ENCODE results near the gene ADTRP.

The ADTRP gene

DNA sequence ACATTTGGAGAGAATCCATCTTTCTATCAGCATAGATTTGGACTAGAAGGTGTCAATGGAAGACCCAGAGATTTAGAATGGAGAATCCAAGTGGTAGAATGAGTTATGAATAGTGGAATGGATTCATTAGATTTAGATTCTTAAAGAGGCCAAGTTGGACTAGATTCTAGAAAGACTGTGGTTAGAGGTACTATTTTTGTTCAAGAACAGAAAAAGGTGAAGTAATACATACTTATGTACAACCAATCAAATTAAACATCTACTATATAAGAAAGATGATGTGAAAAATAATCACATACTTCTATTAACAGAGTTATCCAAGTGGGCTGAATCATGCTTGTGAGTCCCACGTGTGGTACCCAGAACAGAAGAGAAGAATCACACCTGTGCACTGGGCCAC is 33.8 kb upstream of the ADTRP start:
- Histone ChIP-seq H3K9me3 (ENCODE audit: control insufficient read depth, insufficient read depth, low read depth, low read length) (no peaks in the 10 kb centered on the region), H3K4me3 (ENCODE audit: low read depth, low read length) (no peak overlapping the region), H3K4me1 (ENCODE audit: control insufficient read depth, insufficient read depth, low read length) (no peaks in the 10 kb centered on the region), H3K36me3 (ENCODE audit: control insufficient read depth in 2 of 2, insufficient read depth in 1 of 2, low read length in 2 of 2) (no peaks in the 10 kb centered on the region), H3K27ac (ENCODE audit: extremely low read depth, low read depth, low read length) (no peak overlapping the region)
- no peak for TF ChIP-seq ZNF354C (tag by site-specific recombination; IDR thresholded peaks at IDR 0.05; ENCODE audit: borderline replicate concordance, low read depth)
- no peak for TF ChIP-seq ZSCAN30 (tag by site-specific recombination; IDR thresholded peaks at IDR 0.05)
- no peak for TF ChIP-seq ZNF433 (tag by site-specific recombination; IDR thresholded peaks at IDR 0.05; ENCODE audit: low read depth)
- TF ChIP-seq, protein P1, sequence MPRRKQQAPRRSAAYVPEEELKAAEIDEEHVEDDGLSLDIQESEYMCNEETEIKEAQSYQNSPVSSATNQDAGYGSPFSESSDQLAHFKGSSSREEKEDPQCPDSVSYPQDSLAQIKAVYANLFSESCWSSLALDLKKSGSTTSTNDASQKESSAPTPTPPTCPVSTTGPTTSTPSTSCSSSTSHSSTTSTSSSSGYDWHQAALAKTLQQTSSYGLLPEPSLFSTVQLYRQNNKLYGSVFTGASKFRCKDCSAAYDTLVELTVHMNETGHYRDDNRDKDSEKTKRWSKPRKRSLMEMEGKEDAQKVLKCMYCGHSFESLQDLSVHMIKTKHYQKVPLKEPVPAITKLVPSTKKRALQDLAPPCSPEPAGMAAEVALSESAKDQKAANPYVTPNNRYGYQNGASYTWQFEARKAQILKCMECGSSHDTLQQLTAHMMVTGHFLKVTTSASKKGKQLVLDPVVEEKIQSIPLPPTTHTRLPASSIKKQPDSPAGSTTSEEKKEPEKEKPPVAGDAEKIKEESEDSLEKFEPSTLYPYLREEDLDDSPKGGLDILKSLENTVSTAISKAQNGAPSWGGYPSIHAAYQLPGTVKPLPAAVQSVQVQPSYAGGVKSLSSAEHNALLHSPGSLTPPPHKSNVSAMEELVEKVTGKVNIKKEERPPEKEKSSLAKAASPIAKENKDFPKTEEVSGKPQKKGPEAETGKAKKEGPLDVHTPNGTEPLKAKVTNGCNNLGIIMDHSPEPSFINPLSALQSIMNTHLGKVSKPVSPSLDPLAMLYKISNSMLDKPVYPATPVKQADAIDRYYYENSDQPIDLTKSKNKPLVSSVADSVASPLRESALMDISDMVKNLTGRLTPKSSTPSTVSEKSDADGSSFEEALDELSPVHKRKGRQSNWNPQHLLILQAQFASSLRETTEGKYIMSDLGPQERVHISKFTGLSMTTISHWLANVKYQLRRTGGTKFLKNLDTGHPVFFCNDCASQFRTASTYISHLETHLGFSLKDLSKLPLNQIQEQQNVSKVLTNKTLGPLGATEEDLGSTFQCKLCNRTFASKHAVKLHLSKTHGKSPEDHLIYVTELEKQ (tag by site-specific recombination; IDR thresholded peaks at IDR 0.05; ENCODE audit: borderline replicate concordance), result no peak
- TF ChIP-seq OVOL3 (tag by site-specific recombination; IDR thresholded peaks at IDR 0.05), result no peak
- no peak for TF ChIP-seq YY2 (tag by site-specific recombination; IDR thresholded peaks at IDR 0.05)
- TF ChIP-seq ZNF223 (tag by site-specific recombination; IDR thresholded peaks at IDR 0.05), result no peak
- TF ChIP-seq, protein P2, sequence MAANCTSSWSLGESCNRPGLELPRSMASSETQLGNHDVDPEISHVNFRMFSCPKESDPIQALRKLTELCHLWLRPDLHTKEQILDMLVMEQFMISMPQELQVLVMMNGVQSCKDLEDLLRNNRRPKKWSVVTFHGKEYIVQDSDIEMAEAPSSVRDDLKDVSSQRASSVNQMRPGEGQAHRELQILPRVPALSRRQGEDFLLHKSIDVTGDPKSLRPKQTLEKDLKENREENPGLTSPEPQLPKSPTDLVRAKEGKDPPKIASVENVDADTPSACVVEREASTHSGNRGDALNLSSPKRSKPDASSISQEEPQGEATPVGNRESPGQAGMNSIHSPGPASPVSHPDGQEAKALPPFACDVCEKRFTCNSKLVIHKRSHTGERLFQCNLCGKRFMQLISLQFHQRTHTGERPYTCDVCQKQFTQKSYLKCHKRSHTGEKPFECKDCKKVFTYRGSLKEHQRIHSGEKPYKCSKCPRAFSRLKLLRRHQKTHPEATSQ (tag by site-specific recombination; IDR thresholded peaks at IDR 0.05), result no peak
- no peak for TF ChIP-seq ZIC2 (tag by site-specific recombination; IDR thresholded peaks at IDR 0.05)
- TF ChIP-seq, protein P3, sequence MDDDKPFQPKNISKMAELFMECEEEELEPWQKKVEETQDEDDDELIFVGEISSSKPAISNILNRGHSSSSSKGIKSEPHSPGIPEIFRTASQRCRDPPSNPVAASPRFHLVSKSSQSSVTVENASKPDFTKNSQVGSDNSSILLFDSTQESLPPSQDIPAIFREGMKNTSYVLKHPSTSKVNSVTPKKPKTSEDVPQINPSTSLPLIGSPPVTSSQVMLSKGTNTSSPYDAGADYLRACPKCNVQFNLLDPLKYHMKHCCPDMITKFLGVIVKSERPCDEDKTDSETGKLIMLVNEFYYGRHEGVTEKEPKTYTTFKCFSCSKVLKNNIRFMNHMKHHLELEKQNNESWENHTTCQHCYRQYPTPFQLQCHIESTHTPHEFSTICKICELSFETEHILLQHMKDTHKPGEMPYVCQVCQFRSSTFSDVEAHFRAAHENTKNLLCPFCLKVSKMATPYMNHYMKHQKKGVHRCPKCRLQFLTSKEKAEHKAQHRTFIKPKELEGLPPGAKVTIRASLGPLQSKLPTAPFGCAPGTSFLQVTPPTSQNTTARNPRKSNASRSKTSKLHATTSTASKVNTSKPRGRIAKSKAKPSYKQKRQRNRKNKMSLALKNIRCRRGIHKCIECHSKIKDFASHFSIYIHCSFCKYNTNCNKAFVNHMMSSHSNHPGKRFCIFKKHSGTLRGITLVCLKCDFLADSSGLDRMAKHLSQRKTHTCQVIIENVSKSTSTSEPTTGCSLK (tag by site-specific recombination; IDR thresholded peaks at IDR 0.05), result no peak
- TF ChIP-seq, protein P4, sequence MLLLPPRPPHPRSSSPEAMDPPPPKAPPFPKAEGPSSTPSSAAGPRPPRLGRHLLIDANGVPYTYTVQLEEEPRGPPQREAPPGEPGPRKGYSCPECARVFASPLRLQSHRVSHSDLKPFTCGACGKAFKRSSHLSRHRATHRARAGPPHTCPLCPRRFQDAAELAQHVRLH (tag by site-specific recombination; IDR thresholded peaks at IDR 0.05), result no peak
- TF ChIP-seq, protein P5, sequence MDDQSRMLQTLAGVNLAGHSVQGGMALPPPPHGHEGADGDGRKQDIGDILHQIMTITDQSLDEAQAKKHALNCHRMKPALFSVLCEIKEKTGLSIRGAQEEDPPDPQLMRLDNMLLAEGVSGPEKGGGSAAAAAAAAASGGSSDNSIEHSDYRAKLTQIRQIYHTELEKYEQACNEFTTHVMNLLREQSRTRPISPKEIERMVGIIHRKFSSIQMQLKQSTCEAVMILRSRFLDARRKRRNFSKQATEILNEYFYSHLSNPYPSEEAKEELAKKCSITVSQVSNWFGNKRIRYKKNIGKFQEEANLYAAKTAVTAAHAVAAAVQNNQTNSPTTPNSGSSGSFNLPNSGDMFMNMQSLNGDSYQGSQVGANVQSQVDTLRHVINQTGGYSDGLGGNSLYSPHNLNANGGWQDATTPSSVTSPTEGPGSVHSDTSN (CRISPR knock-in tag; IDR thresholded peaks at IDR 0.05), result no peak
- no peak for TF ChIP-seq ZNF140 (tag by site-specific recombination; IDR thresholded peaks at IDR 0.05)
- TF ChIP-seq TCF7L2 (IDR thresholded peaks at IDR 0.05; ENCODE audit: borderline replicate concordance, low read depth, low read length), result no peak
- TF ChIP-seq ZNF366 (tag by site-specific recombination; conservative IDR thresholded peaks at IDR 0.05), result no peak
- ChIA-PET CTCF (interaction anchor here (1.0 kb wide), 1 partner anchor 16 kb away, joined by 4 read pairs; no protein-coding TSS in a partner anchor), POLR2A (no interaction called here)

DNA sequence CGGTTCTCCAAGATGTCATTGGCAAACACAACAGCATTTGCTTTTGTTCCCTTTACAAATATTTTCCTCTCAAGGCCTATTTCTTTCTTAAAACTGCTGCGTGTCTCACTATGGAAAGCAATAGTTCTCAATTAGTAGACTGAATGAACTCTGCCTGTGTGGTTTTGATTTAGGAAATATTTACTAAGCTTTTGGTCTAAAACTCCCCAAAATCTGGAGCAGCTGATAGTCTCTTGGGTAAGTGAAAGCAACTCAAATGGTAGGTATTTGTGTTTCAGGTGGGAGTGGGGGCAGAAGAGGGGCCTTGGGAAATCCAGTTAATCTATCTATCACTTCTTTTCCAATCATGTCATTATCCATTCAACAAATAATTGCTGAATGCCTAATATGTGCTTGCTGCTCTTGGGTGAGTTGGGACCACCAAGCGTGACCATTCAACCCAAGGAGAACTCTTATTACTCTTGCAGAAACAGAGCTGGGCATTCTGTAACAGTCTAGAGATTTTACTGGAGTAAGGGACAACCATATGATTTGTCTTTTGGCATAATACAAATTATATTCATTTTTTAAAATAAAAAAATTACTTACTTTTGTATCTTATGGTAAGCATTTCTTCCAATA is 33.2 kb upstream of the ADTRP start:
- Histone ChIP-seq H3K27ac (ENCODE audit: extremely low read depth, low read depth, low read length) (no peak overlapping the region), H3K4me3 (ENCODE audit: low read depth, low read length) (no peak overlapping the region), H3K9me3 (ENCODE audit: control insufficient read depth, insufficient read depth, low read depth, low read length) (no peaks in the 10 kb centered on the region), H3K36me3 (ENCODE audit: control insufficient read depth in 2 of 2, insufficient read depth in 1 of 2, low read length in 2 of 2) (no peaks in the 10 kb centered on the region), H3K4me1 (ENCODE audit: control insufficient read depth, insufficient read depth, low read length) (no peaks in the 10 kb centered on the region)
- no peak for TF ChIP-seq ZBTB17 (tag by site-specific recombination; IDR thresholded peaks at IDR 0.05)
- TF ChIP-seq TCF7L2 (IDR thresholded peaks at IDR 0.05; ENCODE audit: borderline replicate concordance, low read depth, low read length), result no peak
- TF ChIP-seq, protein P6, sequence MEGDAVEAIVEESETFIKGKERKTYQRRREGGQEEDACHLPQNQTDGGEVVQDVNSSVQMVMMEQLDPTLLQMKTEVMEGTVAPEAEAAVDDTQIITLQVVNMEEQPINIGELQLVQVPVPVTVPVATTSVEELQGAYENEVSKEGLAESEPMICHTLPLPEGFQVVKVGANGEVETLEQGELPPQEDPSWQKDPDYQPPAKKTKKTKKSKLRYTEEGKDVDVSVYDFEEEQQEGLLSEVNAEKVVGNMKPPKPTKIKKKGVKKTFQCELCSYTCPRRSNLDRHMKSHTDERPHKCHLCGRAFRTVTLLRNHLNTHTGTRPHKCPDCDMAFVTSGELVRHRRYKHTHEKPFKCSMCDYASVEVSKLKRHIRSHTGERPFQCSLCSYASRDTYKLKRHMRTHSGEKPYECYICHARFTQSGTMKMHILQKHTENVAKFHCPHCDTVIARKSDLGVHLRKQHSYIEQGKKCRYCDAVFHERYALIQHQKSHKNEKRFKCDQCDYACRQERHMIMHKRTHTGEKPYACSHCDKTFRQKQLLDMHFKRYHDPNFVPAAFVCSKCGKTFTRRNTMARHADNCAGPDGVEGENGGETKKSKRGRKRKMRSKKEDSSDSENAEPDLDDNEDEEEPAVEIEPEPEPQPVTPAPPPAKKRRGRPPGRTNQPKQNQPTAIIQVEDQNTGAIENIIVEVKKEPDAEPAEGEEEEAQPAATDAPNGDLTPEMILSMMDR (tag by site-specific recombination; IDR thresholded peaks at IDR 0.05), result no peak
- no peak for TF ChIP-seq ZNF629 (tag by site-specific recombination; IDR thresholded peaks at IDR 0.05)
- TF ChIP-seq ZNF747 (tag by site-specific recombination; IDR thresholded peaks at IDR 0.05), result no peak
- TF ChIP-seq ZNF341 (tag by site-specific recombination; IDR thresholded peaks at IDR 0.05; ENCODE audit: low read depth), result no peak
- ChIA-PET CTCF (interaction anchor here (1.1 kb wide), 1 partner anchor 112 kb away, joined by 3 read pairs; no protein-coding TSS in a partner anchor), POLR2A (no interaction called here)

Measured in HEK293 (cell line).